Tongue (tissue), 2 donors: ENCODE data around the gene USH2A. TPM values are rescaled to one million over a fixed set of nuclear protein-coding genes. Genes with fewer than 3 reads are reported as not detected.

Experiments
- DNase-seq: peaks from one replicate; pipeline ENCODE4 v3.0.0-alpha.2; 2015
- total RNA-seq: library from RNA; depleted of rRNA; stranded (reverse); fragments of >200 nt; gene quantifications from one replicate; pipeline ENCODE4 v1.2.3, GENCODE V29; 2014

Gene USH2A
- total RNA-seq, 1 donor from 2014 or later: 0.10 TPM

DNA sequence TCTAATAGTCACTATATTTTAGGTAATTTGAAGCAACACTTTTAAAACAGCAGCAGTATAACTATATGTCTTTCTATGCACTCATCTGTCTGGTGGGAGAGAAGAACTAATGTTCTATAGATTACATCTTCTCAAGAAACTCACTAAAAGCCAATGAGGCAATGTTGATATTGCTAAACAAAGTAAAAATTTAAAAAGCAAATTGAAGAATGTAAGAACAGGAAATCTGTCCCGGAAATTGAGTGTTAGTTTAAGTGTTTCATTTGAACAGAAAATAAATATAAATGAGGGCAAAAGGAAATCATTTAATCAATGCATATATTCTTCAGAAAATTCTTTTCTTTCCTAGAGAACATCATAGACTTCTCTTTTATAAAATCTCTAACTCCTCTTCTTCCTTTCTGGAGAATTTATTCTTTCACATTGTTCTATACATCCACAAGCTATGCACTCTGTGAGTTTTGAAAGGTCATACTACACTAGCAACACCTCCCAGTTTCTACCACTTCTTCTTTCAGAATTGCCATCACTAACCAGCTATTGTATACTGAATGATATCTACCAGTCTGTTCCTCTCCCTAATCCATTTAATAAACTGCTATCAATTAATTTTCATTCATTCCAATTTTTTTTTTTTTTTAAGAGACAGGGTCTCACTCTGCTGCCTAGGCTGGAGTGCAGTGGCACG, 153.0 kb downstream of the USH2A start:
- DNase-seq: no peak

DNA sequence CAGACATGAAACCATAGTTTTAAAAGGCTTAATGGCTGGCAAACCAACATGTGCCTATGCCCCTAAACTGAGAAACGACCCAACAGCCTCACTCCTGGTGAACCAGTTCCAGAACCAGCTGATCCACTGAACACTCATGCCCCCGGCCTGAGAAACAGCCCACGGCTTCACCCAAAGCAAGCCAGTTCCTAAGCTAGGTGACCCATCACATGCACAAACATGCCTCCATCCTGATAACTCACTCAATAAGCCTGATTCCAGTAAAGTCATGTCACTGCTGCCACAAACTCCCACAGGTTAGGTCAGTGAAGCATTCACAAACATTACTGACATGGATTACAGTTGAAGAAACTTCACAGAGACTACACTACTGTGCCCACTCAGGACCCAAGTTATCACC, 161.6 kb downstream of the USH2A start:
- DNase-seq: no peak

DNA sequence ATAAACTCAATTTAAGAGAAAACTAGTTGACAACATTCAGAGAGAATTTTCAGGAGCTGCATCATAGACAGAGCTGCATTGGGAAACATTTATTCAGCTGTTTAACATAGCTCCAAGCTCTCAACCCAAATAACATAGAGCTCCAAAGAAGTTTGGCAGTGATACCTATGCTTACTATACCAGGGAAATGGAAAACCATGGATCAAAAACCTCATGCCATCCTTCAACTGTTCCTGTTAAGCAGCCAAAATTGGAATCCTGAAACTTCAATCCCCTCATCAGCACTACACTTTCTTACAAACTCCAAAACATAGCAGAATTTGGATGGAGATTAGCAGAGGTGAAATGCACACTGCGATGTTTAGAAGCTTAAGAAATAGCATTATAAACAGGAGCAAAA, 164.4 kb downstream of the USH2A start:
- no peak for DNase-seq

DNA sequence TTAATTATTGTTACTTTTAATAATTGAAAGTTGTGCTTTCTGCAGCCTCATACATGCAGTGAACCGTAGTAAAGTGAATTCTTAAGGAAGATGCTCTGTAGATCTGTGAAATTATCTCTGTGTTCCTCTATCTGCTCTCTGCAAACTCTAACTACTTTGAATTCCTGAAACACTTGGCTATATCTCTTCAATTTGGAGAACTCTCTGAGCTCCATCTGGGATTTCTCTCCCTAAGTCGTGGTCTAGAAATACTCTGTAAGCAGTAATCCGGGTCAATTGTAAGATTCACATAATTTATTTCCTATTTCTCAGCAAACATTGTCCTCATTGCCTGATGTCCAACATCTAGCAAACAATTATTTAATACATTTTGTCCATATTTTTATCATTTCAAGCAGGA, 164.9 kb downstream of the USH2A start:
- no peak for DNase-seq

DNA sequence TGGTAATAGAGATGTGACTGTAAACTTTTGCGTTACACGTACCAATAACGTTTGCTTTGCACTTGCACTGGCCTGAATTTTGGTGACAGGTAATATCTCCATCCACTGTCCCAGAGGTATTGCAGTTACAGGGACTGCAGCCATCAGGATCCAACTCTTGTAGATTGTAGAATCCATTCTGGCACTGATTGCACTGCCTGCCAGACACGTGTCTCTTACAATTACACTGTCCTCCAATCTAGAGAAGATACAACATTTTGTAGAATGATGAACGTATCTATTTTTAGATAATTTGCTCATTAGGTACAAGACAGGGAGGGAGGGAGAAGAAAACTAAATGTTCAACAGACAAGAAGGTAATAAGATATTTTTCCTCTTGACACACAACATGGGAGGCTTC, 172.4 kb downstream of the USH2A start:
- no peak for DNase-seq

DNA sequence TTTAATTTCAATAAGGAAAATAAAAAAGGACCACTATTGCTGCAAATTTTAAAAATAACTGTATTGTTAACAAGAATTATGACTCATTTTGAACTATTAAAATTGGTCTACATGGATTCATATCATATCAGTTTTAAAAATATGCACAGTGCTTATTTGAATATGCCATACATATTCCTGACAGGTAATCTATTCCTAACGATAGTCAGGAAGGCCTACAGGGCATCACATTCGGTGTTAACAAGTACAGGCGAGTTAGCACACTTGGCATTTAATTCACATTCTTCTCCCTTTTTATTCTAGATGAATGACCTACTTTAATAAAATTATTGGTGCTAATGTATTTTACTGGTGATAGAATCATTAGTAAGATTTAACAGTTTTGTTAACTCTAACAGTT, 174.6 kb downstream of the USH2A start:
- no peak for DNase-seq

DNA sequence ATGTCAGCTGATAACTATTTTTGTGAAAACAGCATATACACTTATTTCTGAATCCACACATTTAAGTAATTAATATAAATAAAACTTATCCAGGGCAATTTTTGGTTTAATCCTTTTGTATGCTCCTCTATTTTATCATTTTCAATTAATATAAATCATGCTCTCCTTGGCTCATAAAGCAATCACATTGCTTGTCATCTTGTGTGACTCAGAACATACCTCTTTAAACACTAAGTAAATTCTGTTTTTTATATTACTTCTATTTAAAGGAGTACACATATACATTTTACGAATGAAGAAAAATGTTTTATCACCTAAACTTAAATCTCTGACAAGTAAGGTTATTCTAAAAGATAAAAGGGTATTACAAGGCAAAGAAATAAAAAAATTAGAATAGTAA, 175.3 kb downstream of the USH2A start:
- DNase-seq: no peak

DNA sequence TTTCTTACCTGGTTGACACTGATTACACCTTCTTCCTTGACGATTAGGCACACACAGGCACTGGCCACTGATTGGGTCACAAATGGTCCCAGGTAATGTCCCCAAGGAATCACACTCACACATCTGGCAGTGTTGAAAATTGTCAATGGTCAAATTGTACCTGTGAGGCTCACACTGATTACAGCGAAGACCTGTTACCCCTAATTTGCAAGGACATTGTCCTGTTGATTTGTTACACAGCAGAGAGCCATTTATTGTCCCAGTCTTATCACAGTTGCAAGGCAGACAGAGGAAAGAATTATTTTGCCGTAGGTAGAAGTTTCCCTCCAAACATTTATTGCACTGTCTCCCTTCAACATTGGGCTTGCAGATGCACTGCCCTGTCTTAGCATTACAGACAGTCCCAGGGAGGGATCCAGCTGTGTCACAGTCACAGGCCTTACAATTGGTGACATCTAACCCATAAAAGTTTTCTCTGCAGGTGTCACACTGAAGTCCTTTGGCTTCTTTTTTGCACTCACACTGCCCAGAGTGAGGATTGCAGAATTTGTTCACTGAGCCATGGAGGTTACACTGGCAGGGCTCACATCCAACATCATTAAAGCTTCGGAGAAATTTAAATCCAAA, 176.6 kb downstream of the USH2A start:
- DNase-seq: no peak

DNA sequence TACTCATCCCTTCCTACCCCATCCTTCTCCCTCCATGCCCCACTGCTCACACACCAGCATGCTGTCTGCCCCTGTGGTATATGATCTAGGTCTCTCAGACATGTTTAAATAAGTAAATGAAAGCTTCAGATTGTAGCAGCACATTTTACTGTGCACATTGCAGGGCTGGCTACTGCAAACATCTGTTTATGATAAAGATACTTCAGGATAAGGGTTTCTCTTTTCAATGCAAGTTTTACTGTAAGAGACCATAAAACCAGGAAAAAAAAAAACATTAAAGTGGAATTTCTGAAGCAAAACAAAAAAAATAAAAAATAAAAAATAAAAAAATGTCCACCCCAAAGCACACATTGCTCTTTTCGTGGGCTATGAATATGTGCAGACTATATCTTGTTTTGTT, 184.4 kb downstream of the USH2A start:
- no peak for DNase-seq

DNA sequence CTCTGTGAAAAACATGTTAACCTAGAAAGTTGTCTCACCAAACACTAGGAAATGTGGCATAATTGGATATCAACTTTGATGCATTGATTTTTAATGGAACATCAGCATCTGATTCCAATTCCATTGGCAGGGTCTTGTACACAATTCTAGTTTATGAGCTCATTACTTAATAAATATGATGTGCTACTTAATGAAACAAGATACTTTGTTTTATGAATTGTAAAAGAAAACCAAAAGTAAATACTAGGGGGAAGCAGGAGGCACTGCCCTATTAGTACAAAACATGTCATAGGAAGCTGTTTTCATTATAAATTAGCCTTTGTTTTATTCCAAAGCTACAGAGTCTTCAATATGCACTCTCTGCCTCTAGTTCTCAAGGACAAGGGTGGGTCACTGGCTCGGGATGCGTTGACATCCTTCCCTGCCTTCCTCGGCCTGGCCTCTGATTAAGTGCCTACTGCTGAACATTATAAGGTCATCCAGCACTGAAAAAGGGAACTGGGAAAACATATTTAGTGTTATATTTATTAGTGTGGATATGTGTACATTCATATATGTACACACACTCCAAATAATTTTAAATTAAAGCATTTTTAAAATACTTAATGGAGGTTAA, 185.2 kb downstream of the USH2A start:
- no peak for DNase-seq

DNA sequence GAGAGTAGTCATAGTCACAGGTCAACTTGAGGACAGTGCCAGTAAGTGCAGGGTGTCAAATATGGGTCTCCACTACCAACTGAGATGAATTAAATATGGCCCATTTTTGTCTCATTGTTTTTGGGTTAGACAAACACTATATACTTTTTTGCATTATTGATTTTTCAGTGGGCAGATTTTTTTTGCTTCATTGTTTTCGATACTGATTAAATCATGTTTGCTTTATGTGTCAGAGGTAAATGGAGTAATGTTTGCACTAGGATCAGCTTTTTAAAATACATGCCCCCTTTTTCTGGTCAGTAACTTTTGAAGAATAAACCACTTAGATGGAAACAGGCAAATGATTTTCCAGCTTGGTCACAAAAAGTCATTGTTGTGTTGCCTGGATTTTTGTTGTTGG, 199.0 kb downstream of the USH2A start:
- DNase-seq: no peak

DNA sequence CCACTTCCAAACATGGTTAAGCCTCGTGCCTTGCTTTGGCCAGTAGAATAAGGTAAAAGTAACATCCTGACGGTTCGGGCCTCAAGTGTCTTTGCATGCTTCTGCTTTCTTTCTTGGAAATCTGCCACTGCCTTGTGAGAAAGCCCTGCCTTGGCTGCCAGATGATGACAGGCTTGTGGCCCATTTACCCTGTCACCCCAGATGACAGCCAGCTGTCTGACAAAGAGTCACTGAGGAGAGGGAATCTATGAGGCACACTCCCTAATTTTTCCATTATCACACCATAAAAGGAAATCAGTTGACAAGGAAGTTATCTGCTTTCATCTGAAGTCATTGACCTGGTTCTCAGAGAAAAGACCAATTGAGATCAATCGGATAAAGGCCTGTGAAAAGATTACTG, 199.8 kb downstream of the USH2A start:
- peak; percentile 46 for DNase-seq

DNA sequence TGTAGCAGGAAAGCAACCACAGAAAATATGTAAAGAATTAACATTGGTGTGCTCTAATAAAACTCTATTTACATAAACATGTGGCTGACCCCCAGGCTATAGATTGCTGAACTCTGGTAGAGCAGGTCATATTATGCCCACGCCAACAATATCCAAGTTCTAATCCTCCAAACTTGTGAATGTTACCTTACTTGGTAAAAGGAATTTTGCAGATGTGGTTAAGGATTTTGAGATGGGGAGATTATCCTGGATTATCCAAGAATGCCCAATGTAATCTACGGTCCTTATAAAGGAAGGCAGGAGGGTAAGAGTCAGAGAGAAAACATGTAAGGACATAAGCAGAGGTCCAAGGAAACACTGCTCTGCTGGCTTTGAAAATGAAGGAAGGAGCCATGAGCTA, 201.0 kb downstream of the USH2A start:
- no peak for DNase-seq

DNA sequence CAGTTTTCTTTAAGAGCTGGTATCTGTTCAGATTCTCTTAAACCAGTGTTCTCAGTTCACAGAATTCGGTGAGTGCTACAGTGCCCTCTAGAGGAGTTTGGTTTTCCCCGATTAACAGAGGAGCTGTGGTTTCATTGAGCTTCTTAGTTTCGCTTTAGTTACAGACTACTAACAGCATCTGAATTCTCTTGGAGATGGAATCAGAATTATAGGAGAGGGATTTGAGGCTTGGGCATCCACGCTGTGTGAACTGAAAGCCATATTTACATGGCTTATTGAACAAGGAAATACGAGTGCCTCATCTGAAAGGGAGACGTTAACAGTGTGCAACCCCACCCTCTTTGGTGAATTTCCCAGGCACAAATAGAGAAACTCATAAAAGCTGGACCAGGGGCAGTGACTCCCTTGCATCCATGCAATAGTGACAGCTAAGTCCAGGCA, 202.0 kb downstream of the USH2A start:
- DNase-seq: peak; percentile 93

DNA sequence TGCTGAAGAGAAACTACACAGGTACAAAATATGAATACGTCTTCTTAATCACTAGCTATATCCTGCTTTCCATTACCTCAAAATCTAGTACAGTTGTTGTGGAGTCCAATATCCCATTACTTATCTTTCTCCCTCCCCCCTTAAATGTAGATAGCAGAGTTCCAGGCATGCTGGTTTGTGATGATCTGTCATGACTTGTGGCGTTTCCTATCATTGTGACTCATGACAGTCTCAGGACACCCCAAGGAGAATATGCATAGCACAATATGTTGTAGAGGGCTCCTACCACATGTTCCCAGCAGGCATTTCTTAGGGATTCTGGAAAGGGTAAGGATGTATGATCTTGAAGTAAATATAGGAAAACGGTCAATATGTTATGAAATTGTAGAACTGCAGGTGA, 206.9 kb downstream of the USH2A start:
- no peak for DNase-seq

DNA sequence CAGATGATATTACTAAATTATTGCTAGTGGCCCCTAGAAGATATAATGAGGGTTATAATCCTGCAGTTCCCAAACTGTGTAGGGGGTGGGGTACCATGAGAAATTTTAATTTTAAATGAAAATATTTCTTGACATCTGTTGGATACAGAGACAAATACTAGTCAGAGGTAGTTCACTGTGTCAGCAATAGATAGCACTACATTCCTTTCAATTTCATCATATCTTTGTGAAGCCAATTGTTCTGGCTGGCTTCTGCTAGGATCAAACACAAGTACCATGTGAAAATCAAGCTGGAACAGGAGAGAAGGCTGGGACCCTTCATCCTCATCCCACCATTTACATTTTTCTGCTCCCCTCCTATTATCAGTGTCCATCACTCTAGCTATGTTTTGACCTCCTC, 208.1 kb downstream of the USH2A start:
- no peak for DNase-seq

DNA sequence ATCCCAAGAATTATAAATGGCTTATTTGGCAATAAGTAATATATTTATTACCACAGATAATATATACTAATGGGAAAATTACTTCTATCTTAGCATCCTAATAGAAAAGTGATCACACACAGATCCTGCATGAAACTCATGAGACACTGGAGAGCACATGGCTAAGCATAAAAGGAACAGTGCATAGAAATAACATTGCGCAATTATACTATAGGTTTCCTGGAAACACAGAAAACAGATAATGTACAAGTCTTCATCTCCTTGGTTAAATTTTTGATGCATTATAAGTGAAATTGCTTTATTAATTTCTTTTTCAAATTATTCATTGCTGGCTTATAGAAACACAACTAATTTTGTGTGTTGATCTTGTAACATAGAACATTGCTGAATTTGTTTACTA, 210.4 kb downstream of the USH2A start:
- no peak for DNase-seq

DNA sequence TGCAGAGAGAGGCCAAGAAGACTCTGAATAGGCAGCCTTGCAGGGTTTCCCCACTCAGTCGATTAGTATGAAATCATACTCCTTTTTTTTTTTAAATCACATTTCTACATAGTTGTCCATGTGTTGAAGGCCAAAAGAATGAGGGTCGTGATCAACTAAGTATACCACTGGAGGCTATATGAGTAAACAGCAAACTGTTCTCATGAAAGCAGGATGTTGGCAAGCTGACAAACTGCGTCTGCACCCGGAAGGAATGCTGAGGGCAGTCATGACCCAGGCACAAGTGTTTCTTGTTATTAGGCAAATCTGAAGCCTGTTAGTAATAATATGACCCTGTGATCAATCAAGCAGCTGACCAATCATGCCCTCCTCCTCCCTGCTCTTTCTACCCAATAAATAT, 213.2 kb downstream of the USH2A start:
- DNase-seq: no peak

DNA sequence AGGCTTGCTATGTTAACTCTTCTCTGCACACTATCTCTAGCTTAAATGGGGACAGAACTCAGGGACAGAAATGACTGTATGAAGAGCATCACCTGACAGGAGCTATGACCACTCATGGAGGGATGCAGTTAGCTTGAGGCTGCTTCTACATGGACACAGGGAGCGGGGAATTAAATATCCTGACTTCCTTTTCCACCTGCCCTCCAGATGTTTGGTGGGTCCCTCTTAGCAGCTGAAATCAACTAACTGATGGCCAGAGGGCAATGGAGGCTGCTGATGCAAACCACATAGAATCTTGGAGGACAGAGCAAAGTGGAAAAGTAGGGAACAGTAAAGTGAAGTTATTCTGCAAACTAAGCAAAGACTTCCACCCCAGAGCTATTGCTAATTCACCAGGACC, 214.1 kb downstream of the USH2A start:
- DNase-seq: no peak

DNA sequence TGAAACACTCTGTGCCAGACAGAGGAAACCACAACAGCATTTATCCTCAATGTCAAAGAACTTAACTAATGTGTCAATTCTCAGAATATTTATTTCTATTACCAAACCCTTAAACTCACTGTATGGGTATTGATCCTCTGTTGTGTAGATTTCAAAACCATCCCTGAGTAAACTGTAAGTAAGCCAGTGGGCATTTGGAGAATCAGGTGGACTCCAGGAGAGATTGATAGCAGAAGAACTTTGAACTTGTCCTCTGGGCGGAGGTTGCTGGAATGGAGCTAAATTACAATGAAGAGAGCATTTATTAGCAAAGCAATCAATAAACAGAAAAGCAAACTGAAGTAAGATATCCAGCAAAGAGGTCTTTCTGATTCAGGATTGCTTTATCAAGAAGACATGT, 216.1 kb downstream of the USH2A start:
- no peak for DNase-seq

DNA sequence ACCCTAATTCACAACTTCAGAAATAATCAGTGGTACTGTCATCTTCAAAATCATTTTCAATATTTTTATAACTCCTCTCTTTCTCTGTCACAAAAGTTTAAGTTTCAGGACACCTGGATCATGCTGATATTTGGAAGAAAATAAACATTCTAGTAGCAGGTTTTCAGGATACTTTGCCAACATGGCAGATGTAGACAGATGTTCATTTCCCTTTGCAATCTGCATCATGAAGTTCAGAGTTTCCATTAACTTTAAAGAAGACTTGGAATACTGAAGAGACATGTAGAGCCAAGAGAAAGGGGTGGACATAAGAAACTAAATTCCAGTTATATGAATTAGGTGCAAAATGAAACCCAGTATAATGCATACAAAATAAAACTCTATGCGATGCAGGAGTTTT, 218.1 kb downstream of the USH2A start:
- DNase-seq: peak; percentile 51

DNA sequence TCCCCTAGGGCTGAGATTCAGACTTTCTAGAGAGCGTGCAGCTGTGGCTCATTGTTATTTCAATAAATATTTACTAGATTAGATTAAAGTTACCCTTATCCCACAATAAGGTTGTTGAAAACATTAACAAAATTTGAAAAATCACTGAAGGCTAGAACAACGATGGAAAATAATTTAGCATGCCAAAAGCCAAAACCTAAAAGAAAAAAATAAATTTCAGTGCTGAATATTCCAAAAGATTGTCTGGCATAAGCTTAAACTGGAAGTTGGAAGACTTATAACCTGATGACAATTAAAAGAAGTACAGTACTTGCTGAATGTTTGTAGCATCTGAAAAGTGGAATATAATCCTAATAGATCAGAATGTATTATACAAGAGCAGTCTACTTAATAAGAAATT, 221.3 kb downstream of the USH2A start:
- no peak for DNase-seq

DNA sequence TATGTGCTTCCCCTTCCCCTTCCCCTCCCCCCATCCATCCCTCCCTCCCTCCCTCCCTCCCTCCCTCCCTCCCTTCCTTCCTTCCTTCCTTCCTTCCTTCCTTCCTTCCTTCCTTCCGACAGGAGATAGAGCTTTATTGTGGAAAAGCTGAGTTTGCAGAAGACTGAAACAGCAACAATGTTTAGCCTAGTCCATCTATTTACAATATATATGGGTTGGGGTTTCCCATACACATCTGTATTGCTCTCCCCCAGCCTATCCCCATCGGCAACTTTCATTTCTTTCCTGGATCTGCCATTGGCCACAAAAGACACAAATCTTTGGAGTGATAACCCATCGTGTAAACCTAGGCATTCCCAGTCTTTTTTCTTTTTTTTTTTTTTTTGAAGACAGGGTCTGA, 222.3 kb downstream of the USH2A start:
- no peak for DNase-seq

DNA sequence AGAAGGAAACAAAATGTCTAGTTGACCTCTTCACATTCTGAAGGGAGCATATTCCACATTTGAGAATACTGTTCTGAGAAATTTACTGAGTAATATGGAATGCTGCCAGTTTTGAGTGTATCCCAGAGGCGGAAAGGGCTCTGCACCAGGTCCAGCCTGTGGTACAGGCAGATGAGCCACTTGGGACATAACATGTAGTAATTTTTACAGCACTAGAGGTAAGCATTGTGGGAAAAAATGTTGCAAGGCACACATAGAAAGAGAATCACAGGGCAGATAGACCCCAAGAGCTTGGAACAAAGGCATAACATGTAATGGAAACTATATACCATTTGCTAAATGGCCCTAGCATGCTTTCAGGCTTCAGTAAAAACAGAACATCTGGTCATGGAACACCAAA, 228.5 kb downstream of the USH2A start:
- no peak for DNase-seq
